ENCODE measurements around the gene ST6GAL2. TPM values are rescaled to one million over a fixed set of nuclear protein-coding genes. Genes with fewer than 3 reads are reported as not detected.

The ST6GAL2 gene
- total RNA-seq, 1 donor from 2014 or later: 2.5 TPM

- ATAC-seq: no peak
Observed at GRCh38 chr2:106804161-106804560, 81.8 kb downstream of the ST6GAL2 start.

GRCh38 chr2:106800976-106801655 lies 84.9 kb downstream of the ST6GAL2 start:
- H3K4me3 ChIP-seq: no peak overlapping the region
- no peak for TF ChIP-seq CTCF (IDR thresholded peaks at IDR 0.05)
- H3K4me1 ChIP-seq: no peaks in the 10 kb centered on the region
- H3K9me3 ChIP-seq: no peaks in the 10 kb centered on the region
- ATAC-seq (no peak), DNase-seq (no peak)
- intact Hi-C loops (cut with DNase I): no loop called here
- H3K27me3 ChIP-seq: no peaks in the 10 kb centered on the region
- no peak overlapping the region for H3K27ac ChIP-seq
- no peaks in the 10 kb centered on the region for H3K36me3 ChIP-seq

More at GRCh38 chr2:106804161-106804560, 81.8 kb downstream of the ST6GAL2 start:
- TF ChIP-seq CTCF (IDR thresholded peaks at IDR 0.05): no peak
- intact Hi-C loops (cut with DNase I): no loop called here
- H3K27me3 ChIP-seq: no peaks in the 10 kb centered on the region
- no peak overlapping the region for H3K27ac ChIP-seq
- no peaks in the 10 kb centered on the region for H3K4me1 ChIP-seq
- H3K36me3 ChIP-seq: no peaks in the 10 kb centered on the region
- no peak for DNase-seq
- H3K4me3 ChIP-seq: no peak overlapping the region
- no peaks in the 10 kb centered on the region for H3K9me3 ChIP-seq

GRCh38 chr2:106800180-106800579 lies 85.8 kb downstream of the ST6GAL2 start:
- H3K36me3 ChIP-seq: no peaks in the 10 kb centered on the region
- no peak for DNase-seq
- no peak overlapping the region for H3K27ac ChIP-seq
- no peaks in the 10 kb centered on the region for H3K4me1 ChIP-seq
- intact Hi-C loops (cut with DNase I): no loop called here
- ATAC-seq: no peak
- TF ChIP-seq CTCF (IDR thresholded peaks at IDR 0.05): no peak
- H3K9me3 ChIP-seq: no peaks in the 10 kb centered on the region
- H3K4me3 ChIP-seq: no peak overlapping the region
- H3K27me3 ChIP-seq: no peaks in the 10 kb centered on the region

GRCh38 chr2:106798826-106799552 lies 87.0 kb downstream of the ST6GAL2 start:
- Histone ChIP-seq H3K4me1 (no peaks in the 10 kb centered on the region), H3K36me3 (no peaks in the 10 kb centered on the region), H3K4me3 (no peak overlapping the region), H3K27me3 (no peaks in the 10 kb centered on the region), H3K27ac (no peak overlapping the region), H3K9me3 (no peaks in the 10 kb centered on the region)
- no peak for ATAC-seq
- DNase-seq: no peak
- no peak for TF ChIP-seq CTCF (IDR thresholded peaks at IDR 0.05)
- intact Hi-C loops (cut with DNase I): no loop called here

- intact Hi-C loops (cut with DNase I): no loop called here
- ATAC-seq: no peak
Observed at GRCh38 chr2:106797494-106797893, 88.5 kb downstream of the ST6GAL2 start.

More at GRCh38 chr2:106797494-106797893, 88.5 kb downstream of the ST6GAL2 start:
- H3K27ac ChIP-seq: no peak overlapping the region
- TF ChIP-seq CTCF (IDR thresholded peaks at IDR 0.05): no peak
- no peak overlapping the region for H3K4me3 ChIP-seq
- no peaks in the 10 kb centered on the region for H3K27me3 ChIP-seq
- no peaks in the 10 kb centered on the region for H3K36me3 ChIP-seq
- no peaks in the 10 kb centered on the region for H3K4me1 ChIP-seq
- DNase-seq: no peak
- no peaks in the 10 kb centered on the region for H3K9me3 ChIP-seq

All from upper lobe of right lung (tissue), 1 donor.